ENCODE measurements around the gene CHST5. TPM values are rescaled to one million over a fixed set of nuclear protein-coding genes. Genes with fewer than 3 reads are reported as not detected.
A peak's percentile ranks its signal among the peaks of the same experiment; 100 is the strongest.

The CHST5 gene
- total and polyA plus RNA-seq, 9 of the 15 experiments (the other 6 are each of a cell fraction or from before 2014, with no cell fraction given) = 0.06 to 0.21 (median 0.14) TPM; not detected in 5

DNA sequence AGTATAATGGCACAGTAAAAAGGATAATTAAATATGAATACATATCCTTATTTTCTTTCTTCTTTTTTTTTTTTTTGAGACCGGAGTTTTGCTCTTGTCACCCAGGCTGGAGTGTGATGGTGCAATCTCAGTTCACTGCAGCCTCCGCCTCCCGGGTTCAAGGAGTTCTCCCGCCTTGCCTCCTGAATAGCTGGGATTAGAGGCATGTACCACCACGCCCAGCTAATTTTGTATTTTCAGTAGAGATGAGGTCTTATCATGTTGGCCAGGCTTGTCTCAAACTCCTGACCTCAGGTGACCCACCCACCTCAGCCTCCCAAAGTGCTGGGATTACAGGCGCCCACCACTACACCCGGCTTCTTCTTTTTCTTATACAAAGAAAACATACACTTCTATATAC, 42.3 kb upstream of the CHST5 start (continued):
- TF ChIP-seq HNRNPUL1 (IDR thresholded peaks at IDR 0.05; ENCODE audit: low read length) = no peak
- TF ChIP-seq POLR2B (IDR thresholded peaks at IDR 0.05; ENCODE audit: low read depth, partially characterized antibody) = no peak
- no peak for TF ChIP-seq ZNF174 (CRISPR knock-in tag; IDR thresholded peaks at IDR 0.05)
- TF ChIP-seq RBFOX2 (IDR thresholded peaks at IDR 0.05; ENCODE audit: low read depth, low read length) = no peak
- no peak for TF ChIP-seq MAFG (tag; conservative IDR thresholded peaks at IDR 0.05)
- no peak for TF ChIP-seq POLR2G (IDR thresholded peaks at IDR 0.05; ENCODE audit: low read depth, low read length)
- TF ChIP-seq ZBED1 (IDR thresholded peaks at IDR 0.05) = no peak
- no peak for TF ChIP-seq PYGO2 (tag; IDR thresholded peaks at IDR 0.05)
- TF ChIP-seq, protein P1, sequence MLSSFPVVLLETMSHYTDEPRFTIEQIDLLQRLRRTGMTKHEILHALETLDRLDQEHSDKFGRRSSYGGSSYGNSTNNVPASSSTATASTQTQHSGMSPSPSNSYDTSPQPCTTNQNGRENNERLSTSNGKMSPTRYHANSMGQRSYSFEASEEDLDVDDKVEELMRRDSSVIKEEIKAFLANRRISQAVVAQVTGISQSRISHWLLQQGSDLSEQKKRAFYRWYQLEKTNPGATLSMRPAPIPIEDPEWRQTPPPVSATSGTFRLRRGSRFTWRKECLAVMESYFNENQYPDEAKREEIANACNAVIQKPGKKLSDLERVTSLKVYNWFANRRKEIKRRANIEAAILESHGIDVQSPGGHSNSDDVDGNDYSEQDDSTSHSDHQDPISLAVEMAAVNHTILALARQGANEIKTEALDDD (IDR thresholded peaks at IDR 0.05) = no peak
- TF ChIP-seq POLR3A (IDR thresholded peaks at IDR 0.05; ENCODE audit: borderline replicate concordance, extremely low read depth, insufficient read depth, insufficient read length) = no peak
- peak; percentile 34 for TF ChIP-seq CCNT2 (IDR thresholded peaks at IDR 0.05; ENCODE audit: borderline replicate concordance, extremely low read depth, insufficient read length, low read depth, low read length)
- TF ChIP-seq, protein P2, sequence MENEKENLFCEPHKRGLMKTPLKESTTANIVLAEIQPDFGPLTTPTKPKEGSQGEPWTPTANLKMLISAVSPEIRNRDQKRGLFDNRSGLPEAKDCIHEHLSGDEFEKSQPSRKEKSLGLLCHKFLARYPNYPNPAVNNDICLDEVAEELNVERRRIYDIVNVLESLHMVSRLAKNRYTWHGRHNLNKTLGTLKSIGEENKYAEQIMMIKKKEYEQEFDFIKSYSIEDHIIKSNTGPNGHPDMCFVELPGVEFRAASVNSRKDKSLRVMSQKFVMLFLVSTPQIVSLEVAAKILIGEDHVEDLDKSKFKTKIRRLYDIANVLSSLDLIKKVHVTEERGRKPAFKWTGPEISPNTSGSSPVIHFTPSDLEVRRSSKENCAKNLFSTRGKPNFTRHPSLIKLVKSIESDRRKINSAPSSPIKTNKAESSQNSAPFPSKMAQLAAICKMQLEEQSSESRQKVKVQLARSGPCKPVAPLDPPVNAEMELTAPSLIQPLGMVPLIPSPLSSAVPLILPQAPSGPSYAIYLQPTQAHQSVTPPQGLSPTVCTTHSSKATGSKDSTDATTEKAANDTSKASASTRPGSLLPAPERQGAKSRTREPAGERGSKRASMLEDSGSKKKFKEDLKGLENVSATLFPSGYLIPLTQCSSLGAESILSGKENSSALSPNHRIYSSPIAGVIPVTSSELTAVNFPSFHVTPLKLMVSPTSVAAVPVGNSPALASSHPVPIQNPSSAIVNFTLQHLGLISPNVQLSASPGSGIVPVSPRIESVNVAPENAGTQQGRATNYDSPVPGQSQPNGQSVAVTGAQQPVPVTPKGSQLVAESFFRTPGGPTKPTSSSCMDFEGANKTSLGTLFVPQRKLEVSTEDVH (IDR thresholded peaks at IDR 0.05; ENCODE audit: low read depth, partially characterized antibody) = peak; percentile 49
- TF ChIP-seq ZNF592 (IDR thresholded peaks at IDR 0.05) = no peak
- TF ChIP-seq ATF7 (IDR thresholded peaks at IDR 0.05) = no peak; the same call in 1 of the 2 replicates
- TF ChIP-seq KDM1A (IDR thresholded peaks at IDR 0.05) = peak; percentile 90 to 93
- TF ChIP-seq FIP1L1 (IDR thresholded peaks at IDR 0.05; ENCODE audit: low read depth, low read length, poor library complexity, severe bottlenecking) = no peak
- no peak for TF ChIP-seq DLX4 (CRISPR knock-in tag; IDR thresholded peaks at IDR 0.05)
- no peak for TF ChIP-seq PREB (CRISPR knock-in tag; IDR thresholded peaks at IDR 0.05)
- TF ChIP-seq MCM3 (IDR thresholded peaks at IDR 0.05) = no peak
- peak; percentile 26; the same call in 1 of the 2 replicates for TF ChIP-seq ESRRA (IDR thresholded peaks at IDR 0.05; ENCODE audit: borderline replicate concordance, low read depth)

Data from K562 (cell line).